CD1c-positive myeloid dendritic cell (primary cell): Measurements from ENCODE around the gene OR51M1.
"Not testable (repeated sequence)": the region's sequence is repeated elsewhere in the genome, so short reads cannot be mapped to it uniquely, and the experiment has no call there.

Source experiments
- DNase-seq: peaks from one replicate; pipeline ENCODE4 v3.0.0-alpha.2; 2016; ENCODE audit errors: extremely low spot score

The OR51M1 gene, protein sequence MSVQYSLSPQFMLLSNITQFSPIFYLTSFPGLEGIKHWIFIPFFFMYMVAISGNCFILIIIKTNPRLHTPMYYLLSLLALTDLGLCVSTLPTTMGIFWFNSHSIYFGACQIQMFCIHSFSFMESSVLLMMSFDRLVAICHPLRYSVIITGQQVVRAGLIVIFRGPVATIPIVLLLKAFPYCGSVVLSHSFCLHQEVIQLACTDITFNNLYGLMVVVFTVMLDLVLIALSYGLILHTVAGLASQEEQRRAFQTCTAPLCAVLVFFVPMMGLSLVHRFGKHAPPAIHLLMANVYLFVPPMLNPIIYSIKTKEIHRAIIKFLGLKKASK

DNA sequence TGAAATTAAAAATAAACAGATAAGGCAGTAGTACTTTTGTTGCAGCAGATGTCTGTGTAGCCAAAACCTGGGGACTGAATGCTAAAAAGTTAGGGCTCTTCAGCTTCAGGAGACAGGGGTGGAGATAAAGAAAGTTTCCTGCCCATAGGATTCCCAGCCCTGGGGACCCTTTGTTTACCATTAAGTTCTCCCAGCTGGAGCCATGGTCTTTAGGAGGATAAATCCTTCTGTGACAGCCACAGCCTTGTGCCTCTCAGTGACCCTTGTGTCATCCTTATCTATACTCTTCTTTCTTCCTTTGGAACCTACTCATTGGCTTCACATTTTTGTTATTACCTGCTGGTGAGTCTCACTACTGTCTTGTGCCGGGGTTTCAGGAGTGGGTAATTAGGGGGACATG lies at the start of gene OR51M1:
TSS of gene OR51M1 (plus strand) at position 237 of the 400 bp plus-strand sequence. CDS start 5,587 bp downstream, outside the sequence.
- no peak for DNase-seq

DNA sequence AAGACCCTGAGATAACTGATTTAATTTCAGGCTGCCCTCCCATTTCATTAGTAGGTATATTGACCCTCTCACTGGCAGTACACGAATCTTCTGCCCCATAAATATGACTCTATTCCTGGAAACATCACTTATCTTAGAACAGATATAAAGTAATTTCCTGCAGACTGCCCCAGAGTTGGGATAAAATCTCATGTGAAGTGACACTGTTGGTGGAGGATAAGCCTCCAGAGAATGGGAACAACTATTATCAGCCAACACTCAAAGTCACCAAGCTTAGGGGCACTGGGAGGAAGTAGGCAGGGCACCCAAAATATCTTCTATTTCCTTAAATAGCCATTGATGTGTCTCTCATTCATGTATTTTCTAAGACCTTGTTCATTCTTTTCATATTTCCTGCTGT lies 48.4 kb upstream of the OR51M1 start:
- no peak for DNase-seq

DNA sequence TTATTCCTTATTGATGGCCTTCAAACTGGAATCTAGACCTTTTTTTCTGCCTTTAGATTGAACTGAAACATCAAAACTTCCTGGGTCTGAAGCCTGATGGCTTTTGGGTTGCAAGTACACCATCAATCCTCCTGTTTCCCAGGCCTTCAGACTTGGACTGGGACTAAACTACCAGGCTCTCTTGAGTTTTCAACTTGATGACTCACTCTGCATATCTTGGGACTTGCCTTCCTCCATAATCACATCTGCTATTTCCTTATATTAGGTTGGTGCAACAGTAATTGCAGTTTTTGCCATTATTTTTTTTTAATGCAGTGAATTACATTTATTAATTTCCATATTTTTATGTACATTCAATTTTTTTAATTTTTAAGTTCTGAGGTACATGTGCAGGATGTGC lies 47.3 kb upstream of the OR51M1 start:
- no peak for DNase-seq

DNA sequence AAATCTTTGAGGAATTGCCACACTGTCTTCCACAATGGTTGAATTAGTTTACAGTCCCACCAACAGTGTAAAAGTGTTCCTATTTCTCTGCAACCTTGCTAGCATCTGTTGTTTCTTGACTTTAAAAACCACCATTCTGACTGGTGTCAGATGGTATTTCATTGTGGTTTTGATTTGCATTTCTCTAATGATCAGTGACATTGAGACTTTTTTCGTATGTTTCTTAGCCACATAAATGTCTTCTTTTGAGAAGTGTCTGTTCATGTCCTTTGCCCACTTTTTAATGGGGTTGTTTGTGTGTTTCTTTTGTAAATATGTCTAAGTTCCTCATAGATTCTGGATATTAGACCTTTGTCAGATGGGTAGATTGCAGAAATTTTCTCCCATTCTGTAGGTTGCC lies 46.4 kb upstream of the OR51M1 start:
- DNase-seq, result not testable (repeated sequence)

DNA sequence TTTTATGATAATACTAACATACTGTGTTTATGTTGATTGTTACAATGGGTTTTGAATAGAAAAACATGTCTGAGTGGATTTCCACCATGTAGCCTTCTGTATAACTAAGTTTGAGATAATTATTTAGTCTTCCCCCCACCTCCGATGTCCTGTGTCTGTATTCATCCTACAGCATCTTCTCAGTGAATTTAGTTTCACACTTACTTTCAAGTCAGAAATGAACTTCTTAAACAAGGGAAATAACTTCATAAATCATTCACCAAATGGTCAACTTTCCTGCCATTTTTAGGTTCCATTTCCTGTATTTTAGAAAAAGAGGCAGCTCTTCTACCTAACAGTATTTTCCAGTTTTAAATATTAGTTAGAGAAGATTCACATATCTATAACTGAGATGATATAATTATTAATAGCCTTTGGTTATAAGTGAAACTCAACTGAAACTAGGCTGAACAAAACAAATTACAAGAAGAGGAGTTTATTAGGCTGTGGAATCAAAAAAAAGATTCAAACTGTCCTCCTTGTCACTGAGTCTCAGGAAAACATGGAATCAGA lies 43.8 kb upstream of the OR51M1 start:
- no peak for DNase-seq

DNA sequence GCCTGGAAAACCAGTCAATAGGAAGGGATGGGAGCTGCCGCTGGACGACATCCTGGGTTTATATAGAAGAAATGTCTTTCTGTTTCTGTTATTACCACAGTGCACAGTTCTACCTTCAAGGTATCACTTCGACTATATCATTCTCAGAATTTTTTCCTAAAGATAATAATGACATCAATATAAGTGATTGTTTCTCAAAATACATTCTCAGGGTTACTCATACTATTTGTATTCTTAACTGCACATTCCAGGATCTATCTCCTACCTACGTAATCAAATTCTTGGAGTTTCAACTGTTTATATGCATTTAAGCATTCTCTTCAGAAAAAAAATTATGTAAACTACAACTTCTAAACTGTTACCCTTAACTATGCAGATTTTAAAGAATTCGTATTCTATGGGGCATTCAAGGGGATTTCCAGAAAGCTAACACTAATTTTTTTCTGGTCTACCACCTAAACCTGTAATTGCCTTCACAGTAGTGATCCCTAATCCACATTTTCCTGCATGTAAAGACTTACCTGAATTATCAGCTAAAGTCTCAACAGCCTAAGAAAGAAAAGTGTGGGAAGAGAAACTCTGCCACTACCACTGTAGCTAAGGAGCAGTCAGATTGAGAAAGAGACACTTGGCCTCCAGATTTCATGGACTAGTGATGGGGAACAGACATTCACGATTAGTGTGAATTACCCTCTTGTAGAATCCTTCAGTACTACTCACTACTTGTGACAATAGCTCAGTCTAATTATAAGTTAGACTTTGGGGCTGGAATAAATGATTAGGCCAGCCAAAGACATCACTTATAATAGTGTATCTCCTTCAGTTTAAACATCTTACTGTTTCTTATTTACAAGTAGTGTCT lies 39.9 kb upstream of the OR51M1 start, which contains the start of gene OR51B5:
TSS of gene OR51B5 (minus strand) at position 51 of the 862 bp plus-strand sequence. CDS start at position 51, 0 bp downstream.
- DNase-seq, result no peak

DNA sequence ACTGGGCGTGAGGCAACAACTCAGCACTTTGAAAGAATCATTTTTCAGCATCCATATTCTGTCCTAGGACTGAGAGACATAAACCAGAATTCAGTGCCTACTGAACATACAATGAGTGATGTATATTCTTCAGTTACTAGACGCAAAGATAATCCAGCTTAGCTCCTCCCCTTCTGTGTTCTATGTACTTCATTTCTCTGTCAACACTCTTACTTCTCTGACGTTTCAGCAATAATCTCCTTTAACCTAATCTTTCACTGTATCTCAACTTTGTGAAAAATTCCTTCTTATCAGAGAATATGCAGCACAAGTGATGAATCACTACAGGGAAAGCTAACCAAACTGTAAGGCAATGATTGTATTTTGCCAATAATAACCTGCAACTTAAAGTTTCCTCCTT lies 37.8 kb upstream of the OR51M1 start:
- no peak for DNase-seq

DNA sequence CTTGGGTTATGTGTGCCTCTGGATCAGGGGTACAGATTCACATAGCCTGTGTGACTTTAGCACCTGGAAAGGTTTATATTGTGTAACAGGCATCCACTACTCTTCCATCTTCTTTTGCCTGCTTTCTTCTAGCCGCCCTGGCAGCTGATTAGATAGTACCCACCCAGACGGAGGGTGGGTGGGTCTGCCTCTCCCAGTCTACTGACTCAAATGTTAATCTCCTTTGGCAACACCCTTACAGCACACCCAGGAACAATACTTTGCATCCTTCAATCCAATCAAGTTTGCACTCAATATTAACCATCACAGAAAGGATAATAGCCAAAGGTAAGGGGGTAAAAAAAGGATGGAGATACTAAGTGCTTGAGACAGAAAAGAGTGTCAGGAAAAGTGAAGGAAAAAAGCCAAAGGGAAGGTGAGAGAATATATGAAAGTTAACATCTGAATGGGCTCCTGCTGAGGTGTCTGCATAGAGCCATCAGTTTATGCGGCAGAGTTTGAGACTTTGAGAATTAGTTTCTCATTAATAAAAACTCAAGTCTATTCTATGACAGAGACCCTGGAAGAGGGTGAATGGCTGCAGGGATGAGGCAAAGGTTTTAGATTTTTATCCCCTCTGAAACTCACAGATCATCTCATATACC lies 34.9 kb upstream of the OR51M1 start:
- no peak for DNase-seq

DNA sequence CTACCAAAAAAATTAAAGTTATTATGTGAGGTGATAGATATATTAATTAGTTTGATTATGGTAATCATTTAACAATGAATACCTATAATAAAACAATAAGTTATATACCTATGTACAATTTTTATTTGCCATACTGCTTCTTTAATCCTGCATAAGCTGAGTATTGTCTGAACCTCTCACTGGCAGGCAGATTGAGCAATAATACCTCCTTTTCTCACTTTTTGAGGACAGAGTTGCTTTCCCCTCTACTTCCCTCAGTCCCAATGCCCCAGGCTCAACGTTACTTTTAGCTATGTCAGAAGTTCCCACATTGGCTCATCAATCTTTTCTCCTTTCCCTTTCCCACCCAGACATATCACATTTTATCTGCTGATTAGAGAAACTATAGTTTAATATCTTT lies 34.1 kb upstream of the OR51M1 start:
- no peak for DNase-seq

DNA sequence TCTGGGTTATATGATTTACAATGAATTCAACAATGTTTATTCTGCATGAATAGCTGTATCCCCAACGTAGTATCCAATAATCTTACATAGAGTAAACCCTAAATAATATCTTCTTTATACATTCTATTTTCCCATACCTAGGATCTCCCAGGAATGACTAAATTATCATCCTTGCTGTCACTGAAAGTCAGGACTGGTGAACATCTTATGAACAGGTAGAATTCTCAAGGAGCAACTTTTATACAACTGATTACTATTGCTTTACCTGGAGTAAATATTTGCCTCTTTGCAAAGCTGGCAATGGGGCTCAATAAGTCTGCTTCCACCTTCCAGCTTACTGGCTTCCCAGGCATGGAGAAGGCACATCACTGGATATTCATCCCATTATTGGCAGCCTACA lies 32.4 kb upstream of the OR51M1 start, which contains the start of gene OR51B6:
TSS of gene OR51B6 (plus strand) at position 301 of the 400 bp plus-strand sequence. CDS start at position 301, 0 bp downstream.
- DNase-seq, result no peak

DNA sequence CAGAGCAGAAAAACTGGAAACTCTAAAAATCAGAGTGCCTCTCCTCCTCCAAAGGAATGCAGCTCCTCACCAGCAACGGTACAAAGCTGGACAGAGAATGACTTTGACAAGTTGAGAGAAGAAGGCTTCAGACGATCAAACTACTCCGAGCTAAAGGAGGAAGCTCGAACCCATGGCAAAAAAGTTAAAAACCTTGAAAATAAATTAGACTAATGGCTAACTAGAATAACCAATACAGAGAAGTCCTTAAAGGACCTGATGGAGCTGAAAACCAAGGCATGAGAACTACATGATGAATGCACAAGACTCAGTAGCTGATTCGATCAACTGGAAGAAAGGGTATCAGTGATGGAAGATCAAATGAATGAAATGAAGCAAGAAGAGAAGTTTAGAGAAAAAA lies 27.6 kb upstream of the OR51M1 start:
- not testable (repeated sequence) for DNase-seq

DNA sequence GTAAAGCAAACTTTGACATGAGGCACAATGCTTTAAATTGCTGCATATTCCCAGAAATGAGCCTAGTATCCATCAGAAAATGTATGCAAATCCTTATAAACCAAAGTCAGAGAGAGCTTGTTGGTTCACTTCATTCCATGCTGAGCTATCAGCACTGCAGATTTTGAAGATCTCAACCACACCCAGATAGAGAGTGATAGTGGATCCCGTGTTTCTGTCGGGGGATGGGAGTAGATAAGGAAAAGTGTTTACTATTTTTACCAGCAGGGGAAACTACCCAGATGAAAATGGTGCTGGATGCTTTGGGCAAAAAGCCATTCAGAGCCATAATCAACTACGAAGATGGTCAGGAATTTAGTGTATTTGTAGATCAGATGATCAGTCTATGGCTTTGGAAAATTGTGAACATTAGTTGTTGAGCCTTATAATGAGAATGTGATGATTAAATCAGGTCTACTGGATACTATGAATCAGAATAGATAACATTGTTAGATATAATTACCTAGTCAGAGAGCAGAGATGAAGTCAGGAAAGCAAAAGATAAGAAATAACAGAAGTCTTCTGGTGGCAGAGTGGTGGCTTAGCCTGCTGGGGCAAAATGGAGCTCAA lies 21.5 kb upstream of the OR51M1 start:
- DNase-seq, result no peak

DNA sequence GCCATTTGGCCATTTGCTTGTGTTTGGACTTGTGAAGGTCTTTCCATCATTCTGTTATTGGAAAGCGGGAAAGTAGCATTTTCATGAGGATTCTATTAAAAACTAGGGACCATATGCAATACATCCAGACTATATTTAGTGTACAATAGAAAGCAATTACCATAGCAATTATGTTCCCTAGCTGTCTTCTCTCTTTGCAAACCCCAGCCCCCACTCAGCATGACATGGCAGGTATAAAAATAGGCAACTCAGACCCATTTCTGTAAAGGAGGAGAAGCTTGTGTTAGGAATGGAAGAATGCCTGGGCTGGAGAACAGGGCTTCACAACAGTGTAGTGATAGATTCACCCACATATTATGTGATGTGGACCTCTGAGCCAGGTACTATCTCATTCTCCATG lies 19.9 kb upstream of the OR51M1 start:
- DNase-seq, result no peak

DNA sequence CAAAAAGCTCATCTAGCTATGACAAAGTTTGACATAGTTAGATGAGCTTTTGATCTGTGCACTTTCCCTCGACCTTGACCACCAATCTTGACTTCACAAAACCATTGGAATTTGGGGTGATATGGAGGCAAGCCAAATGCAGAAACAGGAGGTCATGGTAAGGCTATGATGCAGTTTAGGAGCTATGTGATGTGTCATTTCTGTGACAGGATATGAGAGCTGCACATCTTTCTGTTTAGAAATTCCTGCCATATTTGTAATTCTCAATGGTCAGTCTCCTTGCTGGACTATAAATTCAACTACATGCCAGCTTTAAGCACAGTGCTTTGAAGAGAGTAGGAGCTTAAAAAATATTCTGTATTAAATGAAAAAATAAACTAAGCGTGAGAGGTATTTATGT lies 19.4 kb upstream of the OR51M1 start:
- no peak for DNase-seq

DNA sequence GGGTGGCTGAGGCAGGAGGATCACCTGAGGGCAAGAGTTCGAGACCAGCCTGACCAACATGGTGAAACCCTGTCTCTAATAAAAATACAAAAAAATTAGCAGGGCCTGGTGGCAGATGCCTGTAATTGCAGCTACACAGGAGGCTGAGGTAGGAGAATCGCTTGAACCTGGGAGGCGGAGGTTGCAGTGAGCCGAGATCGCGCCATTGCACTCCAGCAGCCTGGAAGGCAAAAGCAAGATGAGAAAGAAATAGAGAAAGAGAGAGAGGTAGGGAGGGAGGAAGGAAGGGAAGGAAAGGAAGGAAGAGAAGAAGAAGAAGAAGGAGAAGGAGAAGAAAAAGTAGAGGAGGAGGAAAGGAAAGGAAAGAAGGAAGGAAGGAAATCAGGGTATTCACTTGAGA lies 17.2 kb upstream of the OR51M1 start:
- DNase-seq, result not testable (repeated sequence)

DNA sequence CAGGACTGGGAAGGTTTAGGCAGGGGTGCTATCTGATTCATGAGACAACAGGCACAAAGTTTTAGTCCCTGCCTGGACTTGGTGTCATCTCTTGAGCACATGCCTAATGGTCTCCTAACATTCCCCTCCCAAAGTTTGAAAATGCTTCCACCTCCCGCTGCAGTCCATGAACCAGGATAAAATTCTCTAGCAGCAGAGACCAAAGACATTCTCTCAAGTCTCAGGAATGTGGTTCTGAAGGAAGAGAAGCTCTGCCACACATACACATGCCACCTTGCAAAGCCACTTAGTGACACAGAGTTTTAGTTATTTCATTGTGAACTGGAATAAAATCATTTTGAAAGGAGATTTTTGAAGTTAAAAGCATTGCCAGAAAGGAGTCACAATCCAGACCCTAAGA lies 16.8 kb upstream of the OR51M1 start:
- DNase-seq, result no peak

DNA sequence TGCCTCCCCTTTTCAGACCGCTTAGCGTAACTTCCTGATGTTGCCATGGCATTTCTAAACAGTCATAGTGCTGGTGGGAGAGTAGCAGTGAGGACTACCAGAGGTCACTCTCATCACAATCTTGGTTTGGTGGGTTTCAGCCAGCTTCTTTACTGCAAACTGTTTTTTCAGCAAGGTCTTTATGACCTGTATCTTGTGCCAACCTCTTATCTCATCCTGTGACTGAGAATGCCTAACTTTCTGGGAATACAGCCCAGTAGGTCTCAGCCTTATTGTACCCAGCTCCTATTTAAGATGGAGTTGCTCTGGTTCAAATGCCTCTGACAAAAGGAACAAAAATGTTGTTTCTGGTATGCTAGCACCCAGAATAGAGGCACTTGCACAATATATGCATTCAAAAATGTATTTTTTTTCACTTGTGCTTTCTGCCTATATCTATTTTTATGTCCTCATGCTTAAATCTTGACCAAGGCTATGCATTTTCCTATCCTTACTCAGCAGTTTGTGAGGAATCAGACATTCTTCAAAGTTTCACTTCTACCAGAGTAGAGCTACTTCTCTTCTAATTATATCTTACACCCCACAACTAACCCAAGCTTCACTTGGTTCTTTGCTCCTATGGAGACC lies 16.1 kb upstream of the OR51M1 start:
- DNase-seq, result no peak

DNA sequence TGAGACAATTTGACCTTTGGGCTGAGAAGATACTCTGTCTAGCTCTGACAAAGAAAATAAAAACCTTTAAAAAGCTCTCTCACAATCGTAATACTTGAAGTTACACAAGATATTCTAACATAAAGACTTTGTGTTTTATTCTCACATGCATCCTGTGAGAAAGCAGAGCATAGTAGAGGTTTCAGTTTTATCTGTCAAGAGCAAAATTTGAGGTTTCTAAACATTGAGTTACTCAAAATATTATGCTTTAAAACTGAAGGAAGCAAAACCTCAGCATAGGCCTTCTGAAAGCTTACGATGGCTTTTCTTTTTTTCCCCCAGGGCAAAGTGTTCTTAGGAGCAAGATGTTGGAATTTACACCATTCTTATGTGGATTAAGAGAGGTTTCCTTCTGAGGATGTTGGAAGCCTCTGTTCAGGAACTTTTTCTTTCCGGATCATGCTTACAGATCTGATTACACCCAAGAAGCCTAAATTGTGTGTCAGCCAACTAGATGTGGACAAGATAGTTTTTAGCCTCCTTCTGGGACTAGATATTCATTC lies 15.0 kb upstream of the OR51M1 start:
- DNase-seq, result no peak

DNA sequence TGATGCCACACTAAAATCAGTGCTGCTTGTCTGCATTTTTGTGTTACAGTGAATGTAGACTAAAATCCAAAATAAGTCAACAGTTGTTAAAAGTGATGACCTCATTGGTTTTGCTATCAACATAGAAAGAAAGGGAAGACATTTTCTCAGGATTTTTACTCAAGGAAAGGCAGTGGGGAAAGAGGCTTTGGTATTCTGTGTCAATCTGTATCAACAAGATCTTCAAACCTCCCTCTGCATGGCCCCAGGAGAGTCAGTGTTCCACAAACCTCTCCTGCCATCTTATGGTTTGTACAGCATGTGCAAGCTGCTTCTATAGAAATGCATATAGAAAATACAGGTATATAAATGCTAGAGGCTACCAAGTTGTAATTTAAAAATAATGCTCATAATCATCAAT lies 13.8 kb upstream of the OR51M1 start:
- DNase-seq, result no peak

DNA sequence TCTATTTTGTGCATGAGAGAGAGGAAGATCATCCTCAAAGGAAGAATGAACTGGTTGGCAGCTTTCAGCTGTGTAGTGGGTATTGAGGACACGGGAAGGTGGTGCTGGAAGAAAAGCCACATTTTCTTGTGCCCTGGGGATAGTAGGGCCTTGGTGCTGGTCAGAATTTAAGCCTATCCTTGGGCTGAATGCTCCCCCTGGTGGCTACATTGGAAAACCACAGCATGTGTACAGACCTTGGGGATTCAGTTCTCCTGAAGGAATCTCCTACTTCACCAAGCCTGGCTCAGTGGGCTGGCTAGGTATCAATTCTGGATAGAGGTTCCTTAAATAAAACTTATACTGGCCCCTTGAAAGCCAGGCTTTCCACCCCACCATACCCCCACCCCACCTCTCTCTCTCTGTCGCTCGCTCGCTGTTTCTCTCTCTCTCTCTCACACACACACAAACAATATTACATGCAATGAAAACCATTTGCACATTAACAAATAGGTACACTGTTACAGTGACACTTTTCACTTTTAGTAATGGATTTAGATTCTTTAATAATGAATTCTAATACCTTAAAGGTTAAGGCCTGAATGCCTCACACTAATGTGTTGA lies 2.8 kb upstream of the OR51M1 start:
- peak; percentile 55 for DNase-seq
